ENCODE results near the gene BCL6. TPM values are rescaled to one million over a fixed set of nuclear protein-coding genes. Genes with fewer than 3 reads are reported as not detected.

BCL6 gene
- polyA plus RNA-seq, 1 donor (not counting 4 experiments of a cell fraction or from before 2014, with no cell fraction given) = 7.7 TPM

DNA sequence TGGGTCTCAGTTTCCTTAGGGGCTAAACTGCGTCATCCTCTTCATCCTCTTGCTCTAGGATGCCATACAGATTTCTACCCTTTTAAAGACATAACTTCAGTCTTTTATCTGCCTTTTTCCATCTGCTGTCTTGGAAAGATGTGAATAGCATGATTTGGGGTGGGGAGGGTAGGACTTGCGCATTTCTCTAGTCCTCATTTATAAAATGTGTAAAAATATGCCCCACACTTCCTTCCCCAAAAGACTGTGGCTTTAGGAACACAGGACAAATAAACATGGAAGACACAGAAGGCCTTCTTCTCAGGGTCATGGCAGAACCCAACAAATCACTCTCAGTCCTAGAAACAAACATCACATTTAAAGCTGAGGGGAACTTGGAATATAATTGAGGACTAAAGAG is 48.4 kb upstream of the BCL6 start:
- H3K27me3 ChIP-seq (ENCODE audit: control insufficient read depth, extremely low read depth, insufficient read depth, low read length) = no peaks in the 10 kb centered on the region
- DNase-seq (ENCODE audit: low read depth, low spot score) (no peak), FAIRE-seq (no peak)
- H3K9me3 ChIP-seq (ENCODE audit: control insufficient read depth, low read depth, low read length) = no peaks in the 10 kb centered on the region
- no peak overlapping the region for H3K4me3 ChIP-seq (ENCODE audit: control insufficient read depth in 2 of 3, extremely low read depth in 1 of 3, insufficient read depth in 2 of 3, low read depth in 1 of 3, low read length in 3 of 3)
- no peak overlapping the region for H3K4me2 ChIP-seq (ENCODE audit: control insufficient read depth, extremely low read depth, insufficient read depth, low read depth, low read length)
- H3K9me1 ChIP-seq (ENCODE audit: control insufficient read depth, extremely low read depth, insufficient read depth, low read length) = no peaks in the 10 kb centered on the region
- no peaks in the 10 kb centered on the region for H3K36me3 ChIP-seq (ENCODE audit: control insufficient read depth in 2 of 2, extremely low read depth in 1 of 2, insufficient read depth in 2 of 2, low read length in 2 of 2)
- no peak for TF ChIP-seq EZH2 (IDR thresholded peaks at IDR 0.05; ENCODE audit: low read length)
- TF ChIP-seq, protein P1, sequence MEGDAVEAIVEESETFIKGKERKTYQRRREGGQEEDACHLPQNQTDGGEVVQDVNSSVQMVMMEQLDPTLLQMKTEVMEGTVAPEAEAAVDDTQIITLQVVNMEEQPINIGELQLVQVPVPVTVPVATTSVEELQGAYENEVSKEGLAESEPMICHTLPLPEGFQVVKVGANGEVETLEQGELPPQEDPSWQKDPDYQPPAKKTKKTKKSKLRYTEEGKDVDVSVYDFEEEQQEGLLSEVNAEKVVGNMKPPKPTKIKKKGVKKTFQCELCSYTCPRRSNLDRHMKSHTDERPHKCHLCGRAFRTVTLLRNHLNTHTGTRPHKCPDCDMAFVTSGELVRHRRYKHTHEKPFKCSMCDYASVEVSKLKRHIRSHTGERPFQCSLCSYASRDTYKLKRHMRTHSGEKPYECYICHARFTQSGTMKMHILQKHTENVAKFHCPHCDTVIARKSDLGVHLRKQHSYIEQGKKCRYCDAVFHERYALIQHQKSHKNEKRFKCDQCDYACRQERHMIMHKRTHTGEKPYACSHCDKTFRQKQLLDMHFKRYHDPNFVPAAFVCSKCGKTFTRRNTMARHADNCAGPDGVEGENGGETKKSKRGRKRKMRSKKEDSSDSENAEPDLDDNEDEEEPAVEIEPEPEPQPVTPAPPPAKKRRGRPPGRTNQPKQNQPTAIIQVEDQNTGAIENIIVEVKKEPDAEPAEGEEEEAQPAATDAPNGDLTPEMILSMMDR (optimal IDR thresholded peaks at IDR 0.05 in 1 of 3, IDR thresholded peaks at IDR 0.05 in 1 of 3, conservative IDR thresholded peaks at IDR 0.05 in 1 of 3; ENCODE audit: extremely low read depth in 1 of 3, insufficient read depth in 2 of 3, low read length in 3 of 3) = no peak
- no peak overlapping the region for H3K9ac ChIP-seq (ENCODE audit: control insufficient read depth, extremely low read depth, insufficient read depth, low read length)
- dilution Hi-C loops (cut with MboI; ENCODE audit: extremely low pct_ligation_motif_present, low sequenced_read_pairs) = no loop called here
- H3K4me1 ChIP-seq (ENCODE audit: control insufficient read depth, extremely low read depth, insufficient read depth, low read length) = no peaks in the 10 kb centered on the region
- H3K27ac ChIP-seq (ENCODE audit: control insufficient read depth, insufficient read depth, low read length) = no peak overlapping the region
- no peak overlapping the region for H2AFZ ChIP-seq (ENCODE audit: control insufficient read depth, low read length)
- H4K20me1 ChIP-seq (ENCODE audit: control insufficient read depth, extremely low read depth, insufficient read depth, low read length) = no peaks in the 10 kb centered on the region
- no peaks in the 10 kb centered on the region for H3K79me2 ChIP-seq (ENCODE audit: control insufficient read depth, insufficient read depth, low read length)

DNA sequence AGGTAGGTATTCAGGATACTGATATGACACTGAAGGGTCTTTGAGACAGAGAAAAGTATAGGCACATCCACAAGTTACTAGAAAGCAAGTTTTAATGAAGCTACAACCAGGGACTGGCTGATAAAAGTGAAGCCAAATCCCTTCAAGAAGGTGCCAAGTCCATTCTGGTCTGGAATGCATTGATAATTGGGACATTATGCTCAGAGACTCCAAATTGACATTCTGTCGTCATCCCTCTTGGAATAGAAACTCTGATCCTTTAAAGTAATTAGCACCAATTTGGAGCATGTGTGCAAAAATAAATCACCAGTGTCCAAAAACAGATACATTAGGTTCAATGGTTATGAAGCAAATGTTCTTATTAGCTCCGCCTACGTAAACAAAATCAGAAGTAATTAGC is 47.3 kb upstream of the BCL6 start:
- H3K9ac ChIP-seq (ENCODE audit: control insufficient read depth, extremely low read depth, insufficient read depth, low read length) = no peak overlapping the region
- no peaks in the 10 kb centered on the region for H3K27me3 ChIP-seq (ENCODE audit: control insufficient read depth, extremely low read depth, insufficient read depth, low read length)
- H3K79me2 ChIP-seq (ENCODE audit: control insufficient read depth, insufficient read depth, low read length) = no peaks in the 10 kb centered on the region
- H3K9me1 ChIP-seq (ENCODE audit: control insufficient read depth, extremely low read depth, insufficient read depth, low read length) = no peaks in the 10 kb centered on the region
- H2AFZ ChIP-seq (ENCODE audit: control insufficient read depth, low read length) = no peak overlapping the region
- DNase-seq (ENCODE audit: low read depth, low spot score) = no peak
- H3K27ac ChIP-seq (ENCODE audit: control insufficient read depth, insufficient read depth, low read length) = no peak overlapping the region
- no peaks in the 10 kb centered on the region for H4K20me1 ChIP-seq (ENCODE audit: control insufficient read depth, extremely low read depth, insufficient read depth, low read length)
- dilution Hi-C loops (cut with MboI; ENCODE audit: extremely low pct_ligation_motif_present, low sequenced_read_pairs) = no loop called here
- no peaks in the 10 kb centered on the region for H3K9me3 ChIP-seq (ENCODE audit: control insufficient read depth, low read depth, low read length)
- H3K36me3 ChIP-seq (ENCODE audit: control insufficient read depth in 2 of 2, extremely low read depth in 1 of 2, insufficient read depth in 2 of 2, low read length in 2 of 2) = no peaks in the 10 kb centered on the region
- TF ChIP-seq, protein P1 (optimal IDR thresholded peaks at IDR 0.05 in 1 of 3, IDR thresholded peaks at IDR 0.05 in 1 of 3, conservative IDR thresholded peaks at IDR 0.05 in 1 of 3; ENCODE audit: extremely low read depth in 1 of 3, insufficient read depth in 2 of 3, low read length in 3 of 3) = no peak
- no peak for TF ChIP-seq EZH2 (IDR thresholded peaks at IDR 0.05; ENCODE audit: low read length)
- no peak overlapping the region for H3K4me3 ChIP-seq (ENCODE audit: control insufficient read depth in 2 of 3, extremely low read depth in 1 of 3, insufficient read depth in 2 of 3, low read depth in 1 of 3, low read length in 3 of 3)
- FAIRE-seq = no peak
- H3K4me1 ChIP-seq (ENCODE audit: control insufficient read depth, extremely low read depth, insufficient read depth, low read length) = no peaks in the 10 kb centered on the region
- H3K4me2 ChIP-seq (ENCODE audit: control insufficient read depth, extremely low read depth, insufficient read depth, low read depth, low read length) = no peak overlapping the region
